Caco-2 (cell line): ENCODE data around the gene ADM5. TPM values are rescaled to one million over a fixed set of nuclear protein-coding genes. Genes with fewer than 3 reads are reported as not detected.
A peak's percentile ranks its signal among the peaks of the same experiment; 100 is the strongest.

Source experiments
- Bru-seq: library from RNA; stranded (reverse); fragments of 400-500 nt; gene quantifications from one replicate; lab custom pipeline; 2021; lab: Mats Ljungman, UMichigan
- BruChase-seq, 2 experiments: library from RNA; stranded (reverse); fragments of 400-500 nt; gene quantifications; one replicate each; lab custom pipeline; 2021; lab: Mats Ljungman, UMichigan
- BruUV-seq: library from RNA; stranded (reverse); fragments of 400-500 nt; replicated peaks from 2 replicates; lab custom pipeline; 2021; lab: Mats Ljungman, UMichigan
- CTCF ChIA-PET: fragments of 300-600 bp; sonication (Branson Sonifier 250); formaldehyde crosslinking; loops from one replicate; lab custom pipeline; 2022; ENCODE audit warnings: antibody characterized with exemption; lab: Charles Lee
- POLR2A ChIA-PET: fragments of 300-600 bp; sonication (Branson Sonifier 250); formaldehyde crosslinking; loops from one replicate; lab custom pipeline; 2022; ENCODE audit warnings: antibody characterized with exemption; lab: Charles Lee
- DNase-seq, 2 experiments: peaks; one replicate each; pipeline versions ENCODE4 v3.0.0 to v3.0.0-alpha.2; 2020 to 2022
- H3K27me3 ChIP-seq: replicated peaks from 2 replicates; pipeline ENCODE4 v1.6.0; 2011; ENCODE audit warnings: low read length; ENCODE audit not compliant: control insufficient read depth, insufficient read depth
- H3K36me3 ChIP-seq: 2 replicates; pipeline ENCODE4 v1.5.1; 2011; ENCODE audit warnings: low read length; ENCODE audit not compliant: control insufficient read depth, insufficient read depth
- H3K4me1 ChIP-seq: fragments of 250-450 bp; sonication (Bioruptor Pico); 2 replicates; pipeline ENCODE4 v1.5.1; 2020; ENCODE audit warnings: mild to moderate bottlenecking
- H3K4me3 ChIP-seq: 2 replicates; pipeline ENCODE4 v1.5.1; 2011; ENCODE audit warnings: low read depth, mild to moderate bottlenecking, control low read depth, low read length
- H3K9me3 ChIP-seq: fragments of 250-450 bp; sonication (Bioruptor Pico); 2 replicates; pipeline ENCODE4 v1.5.1; 2020; ENCODE audit warnings: mild to moderate bottlenecking, moderate library complexity
- H3K27ac Mint-ChIP-seq: one replicate; pipeline ENCODE4 v1.8.0; 2022; ENCODE audit warnings: mixed read lengths; ENCODE audit not compliant: unreplicated experiment
- H3K27me3 Mint-ChIP-seq: one replicate; pipeline ENCODE4 v1.8.0; 2022; ENCODE audit warnings: mixed read lengths; ENCODE audit not compliant: insufficient read depth, unreplicated experiment
- H3K36me3 Mint-ChIP-seq: one replicate; pipeline ENCODE4 v1.8.0; 2022; ENCODE audit warnings: mild to moderate bottlenecking, mixed read lengths; ENCODE audit not compliant: insufficient read depth, unreplicated experiment
- H3K4me1 Mint-ChIP-seq: one replicate; pipeline ENCODE4 v1.8.0; 2022; ENCODE audit warnings: low read depth, mixed read lengths; ENCODE audit not compliant: unreplicated experiment
- H3K4me3 Mint-ChIP-seq: one replicate; pipeline ENCODE4 v1.8.0; 2022; ENCODE audit warnings: mild to moderate bottlenecking, moderate library complexity, mixed read lengths; ENCODE audit not compliant: unreplicated experiment
- H3K9me3 Mint-ChIP-seq: one replicate; pipeline ENCODE4 v1.8.0; 2022; ENCODE audit warnings: mixed read lengths; ENCODE audit not compliant: unreplicated experiment
- CTCF ChIP-seq, 2 experiments: fragments of 200-600 bp in 1 of 2; IDR thresholded peaks; 1 replicate in 1 of 2; 2 replicates in 1 of 2; pipeline versions ENCODE4 v1.5.1 to v1.8.0; 2011 to 2022; ENCODE audit warnings: antibody characterized with exemption in 1 of 2, control low read depth in 1 of 2, inconsistent platforms in 1 of 2, low read depth in 1 of 2, low read length in 1 of 2, mild to moderate bottlenecking in 1 of 2, moderate library complexity in 1 of 2; ENCODE audit not compliant: insufficient read depth in 1 of 2, severe bottlenecking in 1 of 2, unreplicated experiment in 1 of 2
- intact Hi-C: fragments of 100-400 bp; cut with micrococcal nuclease; formaldehyde crosslinking; loops from one replicate; pipeline ENCODE4 v1.10.0; 2022; ENCODE audit not compliant: unreplicated experiment
- long read RNA-seq: library from polyadenylated mRNA; stranded (forward); transcript quantifications from one replicate; pipeline ENCODE4 v2.0.0, GENCODE V29; 2022
- total RNA-seq: library from RNA; stranded (reverse); gene quantifications from 2 replicates; pipeline ENCODE4 v1.2.3, GENCODE V29; 2022

ADM5 gene
- 8.5 and 10.4 TPM in 2 replicates for total RNA-seq
- Bru-seq, nascent RNA, result percentile 65 among the genes with signal in this experiment
- BruChase-seq, experiment 1, labeled RNA remaining after a 2-hour chase, result percentile 81 among the genes with signal in this experiment
- percentile 80 among the genes with signal in this experiment for BruChase-seq, experiment 2, labeled RNA remaining after a 6-hour chase
- long read RNA-seq, partial matches to known transcripts, result 0 of 4 reads
- long read RNA-seq, other reads (novel, unspliced or antisense), result 0 of 4 reads

- DNase-seq, result no peak
Measured at GRCh38 chr19:49689133-49690078, at the start of gene ADM5. Gene ADM5, plus strand, starts transcription at chr19:49689594. Its CDS starts 244 bp downstream, at chr19:49689838.

GRCh38 chr19:49640113-49640898, 49.1 kb upstream of the ADM5 start, which contains the start of gene RRAS:
Gene RRAS, minus strand, starts transcription at chr19:49640143. Its CDS starts 45 bp downstream, at chr19:49640098.
- CTCF ChIA-PET, result interaction anchor here (0.5 to 1.4 kb wide), 20 partner anchors 8 to 1436 kb away, joined by 3 to 11 read pairs (median 4); partner anchors contain the start of genes NOSIP, PRR12, PRRG2 and RUVBL2

More at GRCh38 chr19:49689133-49690078, at the start of gene ADM5:
- Histone ChIP-seq H3K36me3 (peaks cover 3% of the 10 kb centered on the region; the same call in 1 of the 2 replicates), H3K27me3 (no peaks in the 10 kb centered on the region), H3K9me3 (no peaks in the 10 kb centered on the region), H3K4me3 (no peak within 1 kb of the TSS), H3K4me1 (no peaks in the 10 kb centered on the region)
- peaks cover 9% of the 10 kb centered on the region for H3K9me3 Mint-ChIP-seq
- H3K36me3 Mint-ChIP-seq, result peaks cover 85% of the 10 kb centered on the region
- ChIA-PET CTCF (no interaction called here), POLR2A (no interaction called here)
- TF ChIP-seq CTCF (IDR thresholded peaks at IDR 0.05; ENCODE audit: insufficient read depth in 1 of 2, low read depth in 1 of 2, low read length in 1 of 2, severe bottlenecking in 1 of 2, unreplicated experiment in 1 of 2), result no peak
- no peaks in the 10 kb centered on the region for H3K27me3 Mint-ChIP-seq
- BruUV-seq, result no TSS peak
- H3K4me3 Mint-ChIP-seq, result peak within 1 kb of the TSS; percentile 58
- intact Hi-C loops, result no loop called here
- peak within 1 kb of the TSS; percentile 67 for H3K27ac Mint-ChIP-seq
- peaks cover 14% of the 10 kb centered on the region for H3K4me1 Mint-ChIP-seq

More at GRCh38 chr19:49640113-49640898, 49.1 kb upstream of the ADM5 start, which contains the start of gene RRAS:
- Histone ChIP-seq H3K4me3 (peak within 1 kb of the TSS; percentile 59), H3K4me1 (peaks cover 7% of the 10 kb centered on the region), H3K9me3 (no peaks in the 10 kb centered on the region), H3K27me3 (no peaks in the 10 kb centered on the region), H3K36me3 (no peaks in the 10 kb centered on the region)
- peaks cover 43% of the 10 kb centered on the region for H3K4me1 Mint-ChIP-seq
- H3K4me3 Mint-ChIP-seq, result peak within 1 kb of the TSS; percentile 91
- POLR2A ChIA-PET, result interaction anchor here (0.5 to 1.6 kb wide), 34 partner anchors 9 to 689 kb away, joined by 3 to 50 read pairs (median 5); partner anchors contain the start of genes ALDH16A1, AP2A1, ATF5 and BCL2L12
- H3K27ac Mint-ChIP-seq, result peak within 1 kb of the TSS; percentile 100
- peaks cover 74% of the 10 kb centered on the region for H3K36me3 Mint-ChIP-seq
- no peak for TF ChIP-seq CTCF (IDR thresholded peaks at IDR 0.05; ENCODE audit: insufficient read depth in 1 of 2, low read depth in 1 of 2, low read length in 1 of 2, severe bottlenecking in 1 of 2, unreplicated experiment in 1 of 2)
- BruUV-seq, result no TSS peak
- no peaks in the 10 kb centered on the region for H3K27me3 Mint-ChIP-seq
- H3K9me3 Mint-ChIP-seq, result no peaks in the 10 kb centered on the region
- DNase-seq, result peak; percentile 100
- intact Hi-C loops, result loop anchor here (1.0 to 2.0 kb wide), 5 partner anchors 25 to 237 kb away; partner anchors contain the start of genes AKT1S1, AP2A1, BCL2L12 and IRF3
